Limb (tissue), 2 donors: ENCODE results near the gene TMEM176A.
A peak's percentile ranks its signal among the peaks of the same experiment; 100 is the strongest.
"Not testable (repeated sequence)": the region's sequence is repeated elsewhere in the genome, so short reads cannot be mapped to it uniquely, and the experiment has no call there.

Experiments used
- DNase-seq, 2 donors: peaks; one replicate each; pipeline ENCODE4 v3.0.0-alpha.2; 2016; ENCODE audit errors: extremely low spot score in 2 of 2

TMEM176A gene

GRCh38 chr7:150807616-150808438 lies 7.3 kb downstream of the TMEM176A start:
- not testable (repeated sequence) for DNase-seq

GRCh38 chr7:150814328-150815001 lies 13.9 kb downstream of the TMEM176A start:
- DNase-seq = no peak

- DNase-seq = no peak
Observed at GRCh38 chr7:150818971-150819370, 18.4 kb downstream of the TMEM176A start.

GRCh38 chr7:150820148-150820547 lies 19.6 kb downstream of the TMEM176A start:
- DNase-seq = no peak

GRCh38 chr7:150820578-150821198 lies 20.1 kb downstream of the TMEM176A start:
- no peak for DNase-seq

- no peak for DNase-seq
Observed at GRCh38 chr7:150823043-150823442, 22.5 kb downstream of the TMEM176A start.

GRCh38 chr7:150823484-150824126 lies 23.0 kb downstream of the TMEM176A start:
- DNase-seq = no peak

GRCh38 chr7:150824379-150825177 lies 24.0 kb downstream of the TMEM176A start:
- DNase-seq = no peak

DNA sequence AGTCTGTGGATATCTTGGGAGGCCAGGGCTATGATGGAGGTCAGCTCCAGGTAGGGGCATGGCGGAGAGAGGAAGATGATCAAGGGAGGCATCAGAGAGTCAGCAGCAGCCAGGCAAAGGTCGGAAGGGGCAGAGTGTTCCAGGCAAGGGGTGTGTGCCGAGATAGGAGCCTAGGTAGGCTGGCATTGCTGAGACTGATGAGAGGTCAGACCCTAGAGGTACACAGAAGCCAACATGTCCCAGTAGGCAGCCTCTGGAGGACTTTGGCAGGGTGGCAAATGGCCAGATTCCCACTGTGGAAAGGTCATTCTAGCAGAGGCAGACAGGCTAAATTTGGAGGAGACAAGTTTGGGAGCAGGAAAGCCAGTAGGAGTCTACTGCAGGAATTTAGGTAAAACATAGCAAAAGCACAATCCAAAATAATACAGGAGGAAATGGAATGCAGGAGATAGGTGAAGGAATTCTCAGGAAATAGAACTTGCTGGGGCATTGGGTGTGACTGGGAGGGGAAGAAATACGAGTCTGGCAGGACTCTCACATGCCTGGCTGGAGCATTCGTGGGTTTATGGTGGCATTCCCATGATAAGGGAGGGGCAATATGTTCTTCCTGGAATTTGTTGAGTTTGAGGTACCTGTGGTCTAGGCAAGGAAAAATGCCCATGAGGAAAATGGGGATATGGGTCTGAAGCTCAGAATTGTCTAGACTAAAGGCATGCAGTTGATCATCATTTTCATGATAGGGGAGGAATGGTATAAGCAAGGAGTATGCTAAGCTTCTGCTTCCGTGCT lies 25.7 kb downstream of the TMEM176A start:
- no peak for DNase-seq

DNA sequence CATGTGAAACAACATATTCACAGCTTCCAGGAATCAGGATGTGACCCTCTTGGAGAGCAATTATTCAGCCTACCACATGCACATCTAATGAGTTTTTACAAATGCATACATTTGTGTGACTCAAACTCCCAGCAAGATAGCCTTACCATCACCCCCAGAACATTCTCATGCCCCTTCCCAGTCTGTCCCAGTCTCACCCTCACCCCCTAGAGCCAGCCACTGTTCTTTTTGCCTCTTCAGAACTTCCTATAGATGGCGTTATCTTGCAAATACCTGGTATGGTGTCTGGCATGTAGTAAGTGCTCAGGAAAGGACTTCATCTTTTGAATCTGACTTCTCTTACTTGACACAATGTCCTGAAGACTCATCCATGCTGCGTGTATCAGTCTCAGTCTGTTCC lies 27.8 kb downstream of the TMEM176A start:
- DNase-seq = no peak

- no peak for DNase-seq
Observed at GRCh38 chr7:150829426-150829825, 28.9 kb downstream of the TMEM176A start.

DNA sequence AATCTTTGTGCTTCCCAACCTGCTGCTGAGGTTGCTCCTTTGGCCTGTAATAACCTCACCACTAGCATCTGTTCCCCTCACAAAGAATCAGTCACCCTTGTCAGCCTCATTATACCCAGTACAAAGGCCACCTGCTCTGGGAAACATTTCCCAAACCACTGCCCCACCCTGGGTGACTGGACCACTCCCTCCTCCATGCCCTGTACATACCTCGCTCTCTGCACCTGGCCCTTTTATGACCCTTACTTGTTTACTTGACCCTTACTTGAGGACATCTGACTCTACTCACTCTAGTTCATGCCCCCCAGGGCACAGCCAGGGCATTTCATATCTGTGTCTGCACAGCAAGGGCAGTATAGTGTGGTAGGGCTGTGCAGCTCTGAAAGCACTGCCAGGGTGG lies 30.4 kb downstream of the TMEM176A start:
- DNase-seq = no peak

DNA sequence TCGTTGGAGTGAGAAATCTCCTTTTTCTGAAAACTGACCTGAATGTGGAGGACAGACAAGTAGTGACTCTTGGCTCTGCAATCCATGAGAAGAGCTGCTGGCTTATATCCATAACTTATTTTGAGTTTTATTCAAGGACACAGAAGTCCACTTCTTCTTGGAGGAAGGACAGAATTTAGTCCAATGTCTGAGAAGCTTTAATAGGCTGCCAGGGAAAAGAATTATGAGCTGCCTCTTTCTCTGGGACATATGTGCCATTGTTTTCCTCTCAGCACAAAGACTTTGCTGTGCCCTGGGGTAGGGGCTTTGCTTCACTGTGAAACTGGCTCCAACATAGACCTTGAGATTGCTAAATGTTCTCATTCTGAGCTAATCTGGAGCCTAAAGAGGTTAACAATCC lies 31.3 kb downstream of the TMEM176A start:
- no peak for DNase-seq

DNA sequence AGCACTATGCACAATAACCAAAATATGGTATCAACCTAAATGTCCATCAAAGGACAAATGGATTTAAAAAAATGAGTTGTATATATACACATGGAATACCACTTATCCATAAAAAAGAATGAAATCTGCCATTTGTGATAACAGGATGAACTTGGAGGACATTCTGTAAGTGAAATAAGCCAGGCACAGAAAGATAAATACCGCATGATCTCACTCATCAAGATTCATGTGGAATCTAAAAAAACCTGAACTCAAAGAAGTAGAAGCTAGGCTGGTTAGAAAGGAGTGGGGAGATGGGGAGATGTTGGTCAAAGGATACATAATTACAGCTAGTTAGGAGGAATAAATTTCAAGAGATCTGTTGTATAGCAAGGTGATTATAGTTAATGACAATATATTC lies 34.5 kb downstream of the TMEM176A start:
- no peak for DNase-seq

GRCh38 chr7:150835702-150836280 lies 35.2 kb downstream of the TMEM176A start:
- DNase-seq = no peak

- no peak for DNase-seq
Observed at GRCh38 chr7:150838965-150839650, 38.5 kb downstream of the TMEM176A start.

- no peak for DNase-seq
Observed at GRCh38 chr7:150842018-150842417, 41.4 kb downstream of the TMEM176A start.

- DNase-seq = no peak
Observed at GRCh38 chr7:150842716-150843115, 42.1 kb downstream of the TMEM176A start.

DNA sequence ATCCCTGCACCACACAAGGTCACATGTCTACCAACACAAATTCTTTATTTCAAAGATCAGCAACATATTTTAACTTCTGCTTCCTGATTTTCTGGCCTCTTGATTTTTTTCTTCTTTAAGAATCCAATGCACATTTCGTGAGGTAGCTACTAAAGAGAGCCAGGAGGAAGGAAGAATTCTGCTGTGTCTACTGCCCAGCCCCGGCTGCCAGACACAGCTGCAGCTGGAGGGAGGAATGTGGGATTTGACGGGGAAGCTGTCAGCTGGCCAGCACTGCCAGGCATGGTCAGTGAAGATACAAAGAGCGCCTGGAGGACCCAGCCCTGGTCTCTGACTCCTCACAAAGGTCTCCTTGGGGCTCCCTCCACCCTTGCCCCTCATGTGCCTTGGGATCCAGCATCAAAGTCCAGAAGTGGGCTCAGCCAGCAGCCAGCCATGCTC lies 44.9 kb downstream of the TMEM176A start:
- DNase-seq = peak; percentile 38 to 45
